ENCODE results near the gene MEIOB. TPM values are rescaled to one million over a fixed set of nuclear protein-coding genes. Genes with fewer than 3 reads are reported as not detected.
"Not testable (repeated sequence)": the region's sequence is repeated elsewhere in the genome, so short reads cannot be mapped to it uniquely, and the experiment has no call there.

MEIOB gene
- total RNA-seq, 2 donors from 2014 or later, result not detected

DNA sequence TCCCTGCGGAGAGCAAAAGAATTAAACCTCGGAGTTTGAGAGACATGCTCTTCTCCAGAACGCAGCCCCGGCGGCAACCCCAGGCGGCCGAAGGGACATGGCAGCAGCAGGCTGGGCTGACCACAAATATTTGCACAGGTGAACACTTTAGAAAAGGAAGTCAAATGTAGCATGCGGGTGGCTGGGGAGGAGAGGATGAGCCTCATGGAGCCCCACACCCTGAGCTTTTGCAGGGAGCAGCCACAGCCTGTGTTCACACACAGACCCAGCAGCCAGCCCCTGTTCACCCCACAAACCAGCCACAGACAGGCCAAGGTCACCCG lies 28.4 kb upstream of the MEIOB start:
- H3K27me3 Mint-ChIP-seq, result peaks cover 46% of the 10 kb centered on the region
- no peaks in the 10 kb centered on the region for H3K4me1 Mint-ChIP-seq
- no peak overlapping the region for H3K4me3 Mint-ChIP-seq
- ATAC-seq (no peak), DNase-seq (no peak)
- H3K36me3 Mint-ChIP-seq (ENCODE audit: low read depth), result no peaks in the 10 kb centered on the region
- H3K27ac Mint-ChIP-seq, result no peak overlapping the region
- no peaks in the 10 kb centered on the region for H3K9me3 ChIP-seq (ENCODE audit: control insufficient read depth, low read length, poor library complexity, severe bottlenecking)

DNA sequence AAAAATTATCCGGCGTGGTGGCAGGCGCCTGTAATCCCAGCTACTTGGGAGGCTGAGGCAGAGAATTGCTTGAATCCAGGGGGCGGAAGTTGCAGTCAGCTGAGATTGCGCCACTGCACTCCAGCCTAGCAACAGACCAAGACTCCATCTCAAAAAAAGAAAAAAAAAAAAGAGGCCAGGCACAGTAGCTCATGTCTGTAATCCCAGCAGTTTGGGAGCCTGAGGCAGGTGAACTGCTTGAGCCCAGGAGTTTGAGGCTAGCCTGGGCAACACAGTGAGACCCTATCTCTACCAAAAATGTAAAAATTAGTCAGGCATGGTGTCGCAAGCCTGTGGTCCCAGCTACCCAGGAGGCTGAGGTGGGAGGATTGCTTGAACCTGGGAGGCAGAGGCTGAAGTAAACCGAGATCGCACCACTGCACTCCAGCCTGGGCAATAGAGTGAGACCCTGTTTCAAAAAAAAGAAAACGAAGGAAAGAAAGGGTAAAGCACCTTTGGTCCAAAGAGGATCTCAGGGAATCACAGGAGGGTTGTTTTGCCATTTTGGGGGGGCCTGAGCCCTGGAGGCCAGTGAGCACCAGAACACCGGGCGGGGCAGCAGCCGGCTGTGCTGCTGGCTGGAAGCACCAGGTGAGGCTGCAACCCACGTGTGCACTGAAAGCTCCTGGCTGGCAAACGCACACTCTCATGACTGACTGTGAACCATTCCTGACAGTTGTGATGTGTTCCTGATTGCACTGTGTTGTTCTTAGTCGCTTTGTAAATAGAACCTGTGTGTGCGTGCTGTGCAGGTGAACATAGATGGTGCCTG lies 27.9 kb upstream of the MEIOB start:
- Mint-ChIP-seq H3K27ac (no peak overlapping the region), H3K27me3 (peaks cover 46% of the 10 kb centered on the region), H3K4me1 (no peaks in the 10 kb centered on the region), H3K36me3 (ENCODE audit: low read depth) (no peaks in the 10 kb centered on the region), H3K4me3 (no peak overlapping the region)
- ATAC-seq, result no peak
- H3K9me3 ChIP-seq (ENCODE audit: control insufficient read depth, low read length, poor library complexity, severe bottlenecking), result no peaks in the 10 kb centered on the region
- no peak for DNase-seq

GRCh38 chr16:1897692-1898091 lies 25.7 kb upstream of the MEIOB start:
- ATAC-seq; H3K9me3 ChIP-seq (ENCODE audit: control insufficient read depth, low read length, poor library complexity, severe bottlenecking); DNase-seq; H3K4me1 Mint-ChIP-seq; H3K36me3 Mint-ChIP-seq (ENCODE audit: low read depth); H3K27ac Mint-ChIP-seq; H3K4me3 Mint-ChIP-seq: not testable (repeated sequence)
- peaks cover 40% of the 10 kb centered on the region for H3K27me3 Mint-ChIP-seq

DNA sequence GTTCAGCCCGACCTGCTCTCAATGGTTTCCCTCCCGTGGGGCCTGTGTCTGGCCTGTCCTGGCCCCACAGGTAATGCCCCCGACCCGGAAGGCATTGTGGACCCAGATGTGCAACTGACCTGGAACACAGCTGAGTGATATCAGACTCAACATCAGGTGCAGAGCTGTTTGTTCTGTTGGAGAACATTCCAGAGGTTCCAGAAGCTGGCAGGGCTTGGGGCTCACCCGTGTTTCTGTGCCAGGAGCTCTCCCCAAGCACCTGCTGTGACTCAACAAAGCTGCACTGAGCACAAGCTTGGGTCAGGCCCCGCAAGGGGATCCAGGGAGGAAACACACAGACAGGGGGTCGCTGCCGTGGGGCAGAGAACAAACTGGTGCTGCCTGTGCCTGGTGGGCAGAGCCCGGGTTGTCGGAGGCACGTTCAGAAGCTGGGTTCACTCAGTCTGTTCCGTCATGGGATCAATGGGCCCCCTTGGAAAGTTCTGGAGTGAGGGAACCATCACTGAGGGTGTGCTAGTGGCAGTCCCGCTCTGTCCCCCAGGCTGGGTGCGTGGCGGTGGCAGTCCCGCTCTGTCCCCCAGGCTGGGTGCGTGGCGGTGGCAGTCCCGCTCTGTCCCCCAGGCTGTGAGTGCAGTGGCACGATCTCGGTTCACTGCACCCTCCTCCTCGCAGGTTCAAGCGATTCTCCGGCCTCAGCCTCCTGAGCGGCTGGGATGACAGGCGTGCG lies 24.1 kb upstream of the MEIOB start:
- ATAC-seq (no peak), DNase-seq (no peak)
- Mint-ChIP-seq H3K27me3 (peaks cover 43% of the 10 kb centered on the region), H3K36me3 (ENCODE audit: low read depth) (no peaks in the 10 kb centered on the region), H3K27ac (no peak overlapping the region), H3K4me3 (no peak overlapping the region), H3K4me1 (no peaks in the 10 kb centered on the region)
- H3K9me3 ChIP-seq (ENCODE audit: control insufficient read depth, low read length, poor library complexity, severe bottlenecking), result no peaks in the 10 kb centered on the region

DNA sequence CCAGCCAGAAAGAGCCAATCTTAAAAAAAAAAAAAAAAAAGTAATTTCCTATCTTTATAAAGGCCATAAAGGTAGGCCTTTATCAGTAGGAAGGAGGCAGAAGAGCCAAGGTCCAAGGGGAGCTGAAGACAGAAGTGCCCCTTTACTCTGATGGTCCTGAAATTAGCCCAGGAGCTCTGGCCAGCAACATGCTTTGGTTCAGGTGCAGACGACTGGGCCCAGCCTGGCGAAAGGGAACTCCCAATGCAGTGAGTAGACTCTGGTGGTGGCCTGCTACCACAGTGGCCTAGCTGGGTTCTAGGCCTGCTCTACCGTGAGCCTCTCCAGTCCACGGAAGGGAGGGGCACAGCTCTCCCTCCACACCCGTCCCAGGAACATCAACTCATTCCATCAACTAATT lies 23.1 kb upstream of the MEIOB start:
- no peaks in the 10 kb centered on the region for H3K9me3 ChIP-seq (ENCODE audit: control insufficient read depth, low read length, poor library complexity, severe bottlenecking)
- no peak for ATAC-seq
- Mint-ChIP-seq H3K27me3 (peaks cover 49% of the 10 kb centered on the region), H3K27ac (no peak overlapping the region), H3K4me1 (no peaks in the 10 kb centered on the region), H3K36me3 (ENCODE audit: low read depth) (no peaks in the 10 kb centered on the region), H3K4me3 (no peak overlapping the region)
- no peak for DNase-seq

DNA sequence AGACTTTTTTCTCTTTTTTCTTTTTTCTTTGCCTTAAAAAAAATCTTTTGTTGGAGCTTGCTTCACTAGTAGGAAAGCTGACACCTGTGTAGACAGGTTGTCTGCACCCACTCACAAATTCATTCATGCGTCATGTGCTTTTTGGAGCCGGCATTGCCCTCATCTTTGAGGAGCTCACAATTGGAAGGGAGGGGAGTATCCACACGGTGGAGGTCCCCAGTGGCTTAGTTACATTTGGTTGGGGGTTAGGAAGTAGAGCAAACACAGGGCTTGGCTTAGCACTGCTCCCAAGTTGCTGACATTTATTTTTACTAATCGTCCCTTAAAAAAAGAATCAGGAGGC lies 18.7 kb upstream of the MEIOB start:
- Mint-ChIP-seq H3K36me3 (ENCODE audit: low read depth) (peaks cover 2% of the 10 kb centered on the region), H3K4me3 (no peak overlapping the region), H3K27ac (no peak overlapping the region), H3K27me3 (peaks cover 36% of the 10 kb centered on the region), H3K4me1 (no peaks in the 10 kb centered on the region)
- DNase-seq (no peak), ATAC-seq (no peak)
- H3K9me3 ChIP-seq (ENCODE audit: control insufficient read depth, low read length, poor library complexity, severe bottlenecking), result no peaks in the 10 kb centered on the region

- Mint-ChIP-seq H3K4me1 (no peaks in the 10 kb centered on the region), H3K27me3 (peaks cover 34% of the 10 kb centered on the region), H3K27ac (no peak overlapping the region), H3K4me3 (no peak overlapping the region), H3K36me3 (ENCODE audit: low read depth) (peaks cover 2% of the 10 kb centered on the region)
- DNase-seq (no peak), ATAC-seq (no peak)
- H3K9me3 ChIP-seq (ENCODE audit: control insufficient read depth, low read length, poor library complexity, severe bottlenecking), result no peaks in the 10 kb centered on the region
Measured at GRCh38 chr16:1890024-1890707, 18.2 kb upstream of the MEIOB start.

DNA sequence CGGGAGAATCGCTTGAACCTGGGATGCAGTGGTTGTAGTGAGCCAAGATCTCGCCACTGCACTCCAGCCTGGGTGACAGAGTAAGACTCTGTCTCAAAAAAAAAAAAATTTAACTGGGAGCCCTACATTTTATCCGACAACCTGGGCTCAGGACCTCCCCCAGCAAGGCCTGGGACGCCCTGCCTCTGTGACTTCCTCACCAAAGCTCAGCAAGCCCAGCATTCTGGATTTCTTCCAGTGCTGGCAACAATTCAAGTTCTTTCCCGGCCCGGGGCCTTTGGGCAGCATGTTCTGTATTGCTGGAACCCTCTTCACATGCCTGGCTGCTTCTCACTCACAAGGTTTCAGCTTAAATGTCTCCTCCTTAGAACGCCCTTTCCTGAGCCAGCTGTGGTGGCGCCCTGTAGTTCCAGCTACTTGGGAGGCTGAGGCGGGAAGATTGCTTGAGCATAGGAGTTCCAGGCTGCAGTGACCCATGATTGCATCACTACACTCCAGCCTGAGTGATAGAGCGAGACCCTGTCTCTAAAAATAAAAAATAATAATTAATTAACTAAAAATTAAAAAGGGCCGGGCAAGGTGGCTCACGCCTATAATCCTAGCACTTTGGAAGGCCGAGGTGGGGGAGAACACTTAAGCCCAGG lies 15.9 kb upstream of the MEIOB start:
- ATAC-seq (no peak), DNase-seq (no peak)
- no peaks in the 10 kb centered on the region for H3K4me1 Mint-ChIP-seq
- no peak overlapping the region for H3K27ac Mint-ChIP-seq
- no peak overlapping the region for H3K4me3 Mint-ChIP-seq
- peaks cover 33% of the 10 kb centered on the region for H3K27me3 Mint-ChIP-seq
- peaks cover 2% of the 10 kb centered on the region for H3K36me3 Mint-ChIP-seq (ENCODE audit: low read depth)
- no peaks in the 10 kb centered on the region for H3K9me3 ChIP-seq (ENCODE audit: control insufficient read depth, low read length, poor library complexity, severe bottlenecking)

DNA sequence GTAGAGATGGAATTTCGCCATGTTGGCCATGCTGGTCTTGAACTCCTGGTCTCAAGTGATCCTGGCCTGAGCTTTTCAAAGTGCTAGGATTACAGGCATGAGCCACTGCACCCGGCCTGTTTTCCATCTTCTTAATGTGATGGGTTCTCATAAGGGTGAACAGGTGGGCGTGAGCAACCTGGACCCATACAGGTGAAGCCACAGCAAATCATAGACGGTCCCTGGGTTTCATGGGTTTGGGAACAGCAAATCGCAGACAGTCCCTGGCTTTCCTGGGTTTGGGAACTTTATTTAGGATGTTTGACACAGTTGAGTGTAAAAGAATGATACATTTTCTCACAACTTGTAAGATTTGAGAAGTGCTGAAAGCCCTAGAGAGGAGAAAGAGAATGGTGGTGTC lies 12.9 kb upstream of the MEIOB start:
- no peak for ATAC-seq

DNA sequence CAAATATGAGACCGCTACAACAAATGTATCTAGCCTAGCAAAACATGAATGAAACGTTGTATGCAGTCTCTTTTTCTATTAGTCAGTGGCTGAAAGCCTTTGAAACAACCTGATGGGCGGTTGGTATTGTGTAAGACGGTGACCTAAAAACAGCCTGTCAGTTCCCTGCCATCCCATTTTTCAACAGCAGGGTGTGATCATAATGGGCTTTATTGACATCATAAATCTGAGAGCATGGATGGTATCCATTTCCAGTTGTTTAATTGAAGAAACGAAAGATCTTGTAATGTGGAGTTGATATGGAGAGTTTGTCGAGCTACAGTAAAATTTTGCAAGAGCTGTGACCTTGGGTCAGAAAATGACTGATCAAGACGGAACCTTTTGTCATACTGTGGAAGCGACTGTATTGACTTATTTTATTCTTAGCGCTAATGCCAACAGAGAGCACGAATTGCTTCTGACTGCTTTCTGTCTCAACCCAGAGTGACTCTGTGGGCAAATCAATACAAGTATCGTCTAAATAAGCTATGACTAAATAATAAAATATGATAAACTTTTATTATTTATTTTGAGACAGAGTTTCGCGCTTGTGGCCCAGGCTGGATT lies 12.3 kb upstream of the MEIOB start:
- ATAC-seq (no peak), DNase-seq (no peak)
- H3K9me3 ChIP-seq (ENCODE audit: control insufficient read depth, low read length, poor library complexity, severe bottlenecking), result no peaks in the 10 kb centered on the region
- H3K27me3 Mint-ChIP-seq, result peaks cover 15% of the 10 kb centered on the region
- peaks cover 2% of the 10 kb centered on the region for H3K36me3 Mint-ChIP-seq (ENCODE audit: low read depth)
- H3K4me3 Mint-ChIP-seq, result no peak overlapping the region
- H3K27ac Mint-ChIP-seq, result no peak overlapping the region
- H3K4me1 Mint-ChIP-seq, result no peaks in the 10 kb centered on the region

More for the DNA sequence above, 12.9 kb upstream of the MEIOB start:
- Mint-ChIP-seq H3K4me1 (no peaks in the 10 kb centered on the region), H3K27ac (no peak overlapping the region), H3K27me3 (peaks cover 17% of the 10 kb centered on the region), H3K4me3 (no peak overlapping the region), H3K36me3 (ENCODE audit: low read depth) (peaks cover 2% of the 10 kb centered on the region)
- no peaks in the 10 kb centered on the region for H3K9me3 ChIP-seq (ENCODE audit: control insufficient read depth, low read length, poor library complexity, severe bottlenecking)
- no peak for DNase-seq

DNA sequence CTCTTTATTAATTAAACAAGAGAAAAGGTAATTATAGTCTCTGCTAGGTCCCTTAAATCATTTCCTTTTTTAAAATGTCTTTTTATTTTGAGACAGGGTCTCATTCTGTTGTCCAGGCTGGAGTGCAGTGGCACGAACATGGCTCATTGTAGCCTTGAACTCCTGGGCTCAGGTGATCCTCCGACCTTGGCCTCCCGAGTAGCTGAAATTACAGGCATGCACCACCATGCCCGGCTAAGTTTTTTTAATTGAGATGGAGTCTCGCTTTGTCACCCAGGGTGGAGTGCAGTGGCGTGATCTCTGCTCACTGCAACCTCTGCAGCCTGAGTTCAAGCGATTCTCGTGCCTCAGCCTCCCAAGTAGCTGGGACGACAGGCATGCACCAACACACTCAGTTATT lies 9.2 kb upstream of the MEIOB start:
- H3K4me3 Mint-ChIP-seq; H3K4me1 Mint-ChIP-seq; H3K36me3 Mint-ChIP-seq (ENCODE audit: low read depth); H3K27ac Mint-ChIP-seq; ATAC-seq; DNase-seq; H3K9me3 ChIP-seq (ENCODE audit: control insufficient read depth, low read length, poor library complexity, severe bottlenecking): not testable (repeated sequence)
- H3K27me3 Mint-ChIP-seq, result peaks cover 27% of the 10 kb centered on the region

- ATAC-seq, result no peak
- no peaks in the 10 kb centered on the region for H3K9me3 ChIP-seq (ENCODE audit: control insufficient read depth, low read length, poor library complexity, severe bottlenecking)
- Mint-ChIP-seq H3K36me3 (ENCODE audit: low read depth) (peaks cover 2% of the 10 kb centered on the region), H3K4me3 (no peak overlapping the region), H3K27me3 (peaks cover 22% of the 10 kb centered on the region), H3K4me1 (no peaks in the 10 kb centered on the region), H3K27ac (no peak overlapping the region)
- DNase-seq, result no peak
Measured at GRCh38 chr16:1879477-1879876, 7.5 kb upstream of the MEIOB start.

DNA sequence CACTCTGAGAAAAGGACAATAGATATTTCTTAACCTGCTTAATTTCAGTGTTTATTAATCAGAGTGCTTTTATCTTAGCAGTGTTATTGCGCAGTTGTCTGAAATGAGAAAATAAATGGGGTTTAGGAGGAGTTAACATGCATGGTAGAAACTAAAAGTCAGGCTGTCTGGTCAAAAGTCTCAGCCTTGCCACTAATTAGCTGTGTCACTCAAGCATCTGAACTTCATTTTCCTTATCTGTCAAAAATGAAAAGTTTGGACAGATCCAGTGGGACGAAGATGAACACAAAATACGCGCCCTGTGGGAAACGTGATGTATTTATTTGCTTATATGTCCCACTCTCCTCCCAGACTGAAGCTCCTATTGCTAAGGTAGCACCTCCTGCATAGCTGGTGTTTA lies 6.3 kb upstream of the MEIOB start:
- Mint-ChIP-seq H3K27ac (no peak overlapping the region), H3K4me1 (no peaks in the 10 kb centered on the region), H3K36me3 (ENCODE audit: low read depth) (peaks cover 2% of the 10 kb centered on the region), H3K27me3 (peaks cover 22% of the 10 kb centered on the region), H3K4me3 (no peak overlapping the region)
- H3K9me3 ChIP-seq (ENCODE audit: control insufficient read depth, low read length, poor library complexity, severe bottlenecking), result no peaks in the 10 kb centered on the region
- ATAC-seq (no peak), DNase-seq (no peak)

Measured in T-helper 17 cell (primary cell).